ENCODE data around the gene C12orf57.

C12orf57 gene

DNA sequence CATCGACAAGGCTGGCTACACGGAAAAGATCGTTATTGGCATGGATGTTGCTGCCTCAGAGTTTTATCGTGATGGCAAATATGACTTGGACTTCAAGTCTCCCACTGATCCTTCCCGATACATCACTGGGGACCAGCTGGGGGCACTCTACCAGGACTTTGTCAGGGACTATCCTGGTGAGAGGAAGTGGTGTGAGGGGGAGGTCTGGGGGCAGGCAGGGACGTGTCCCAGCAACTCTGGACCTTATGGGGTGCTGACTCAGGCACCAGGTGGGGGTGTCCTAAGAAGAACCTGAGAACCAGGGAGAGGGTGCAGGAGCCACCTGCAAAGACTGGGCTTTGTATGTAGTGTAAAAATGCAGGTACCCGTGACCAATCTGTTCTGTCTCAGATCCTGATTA lies 24.2 kb upstream of the C12orf57 start:
- DNase-seq: no peak

DNA sequence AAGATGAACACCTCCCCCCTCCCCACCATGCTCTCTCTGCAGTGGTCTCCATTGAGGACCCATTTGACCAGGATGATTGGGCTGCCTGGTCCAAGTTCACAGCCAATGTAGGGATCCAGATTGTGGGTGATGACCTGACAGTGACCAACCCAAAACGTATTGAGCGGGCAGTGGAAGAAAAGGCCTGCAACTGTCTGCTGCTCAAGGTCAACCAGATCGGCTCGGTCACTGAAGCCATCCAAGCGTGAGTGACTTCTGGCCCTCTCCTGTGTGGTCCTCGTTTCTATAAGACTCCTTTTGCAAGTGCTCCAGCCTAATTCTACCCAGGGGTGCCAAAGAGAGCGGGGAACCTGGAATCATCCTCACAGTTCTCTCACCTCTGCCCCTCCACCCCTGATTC lies 22.3 kb upstream of the C12orf57 start:
- DNase-seq: no peak

DNA sequence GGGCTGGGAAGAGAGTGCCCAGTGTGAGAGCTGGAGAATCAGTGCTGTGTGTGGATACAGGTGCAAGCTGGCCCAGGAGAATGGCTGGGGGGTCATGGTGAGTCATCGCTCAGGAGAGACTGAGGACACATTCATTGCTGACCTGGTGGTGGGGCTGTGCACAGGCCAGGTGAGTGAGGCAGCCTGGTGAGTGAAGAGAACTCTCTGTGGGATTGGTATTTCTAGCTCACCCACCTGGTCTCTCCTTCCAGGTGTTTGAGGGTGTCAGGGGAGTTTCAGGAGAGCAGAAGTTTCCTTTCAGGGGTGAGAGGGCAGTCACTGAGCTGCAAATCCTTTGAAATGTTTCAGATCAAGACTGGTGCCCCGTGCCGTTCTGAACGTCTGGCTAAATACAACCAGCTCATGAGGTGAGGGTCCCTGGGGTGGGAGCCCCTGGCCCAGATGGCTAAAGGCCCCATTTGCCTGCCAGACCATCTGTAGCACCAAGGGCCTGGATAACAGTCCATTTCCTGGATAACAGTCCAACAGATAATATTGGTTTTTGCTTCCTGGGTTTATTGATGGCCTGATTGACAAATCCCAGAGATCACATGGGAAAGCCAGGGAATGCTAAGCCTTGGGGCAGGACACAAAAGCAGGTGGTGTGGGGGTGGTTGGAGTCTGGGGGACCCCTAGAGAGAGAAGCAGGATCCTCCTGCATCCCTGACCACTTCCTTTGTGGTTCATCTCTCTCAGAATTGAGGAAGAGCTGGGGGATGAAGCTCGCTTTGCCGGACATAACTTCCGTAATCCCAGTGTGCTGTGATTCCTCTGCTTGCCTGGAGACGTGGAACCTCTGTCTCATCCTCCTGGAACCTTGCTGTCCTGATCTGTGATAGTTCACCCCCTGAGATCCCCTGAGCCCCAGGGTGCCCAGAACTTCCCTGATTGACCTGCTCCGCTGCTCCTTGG lies 21.6 kb upstream of the C12orf57 start:
- no peak for DNase-seq

DNA sequence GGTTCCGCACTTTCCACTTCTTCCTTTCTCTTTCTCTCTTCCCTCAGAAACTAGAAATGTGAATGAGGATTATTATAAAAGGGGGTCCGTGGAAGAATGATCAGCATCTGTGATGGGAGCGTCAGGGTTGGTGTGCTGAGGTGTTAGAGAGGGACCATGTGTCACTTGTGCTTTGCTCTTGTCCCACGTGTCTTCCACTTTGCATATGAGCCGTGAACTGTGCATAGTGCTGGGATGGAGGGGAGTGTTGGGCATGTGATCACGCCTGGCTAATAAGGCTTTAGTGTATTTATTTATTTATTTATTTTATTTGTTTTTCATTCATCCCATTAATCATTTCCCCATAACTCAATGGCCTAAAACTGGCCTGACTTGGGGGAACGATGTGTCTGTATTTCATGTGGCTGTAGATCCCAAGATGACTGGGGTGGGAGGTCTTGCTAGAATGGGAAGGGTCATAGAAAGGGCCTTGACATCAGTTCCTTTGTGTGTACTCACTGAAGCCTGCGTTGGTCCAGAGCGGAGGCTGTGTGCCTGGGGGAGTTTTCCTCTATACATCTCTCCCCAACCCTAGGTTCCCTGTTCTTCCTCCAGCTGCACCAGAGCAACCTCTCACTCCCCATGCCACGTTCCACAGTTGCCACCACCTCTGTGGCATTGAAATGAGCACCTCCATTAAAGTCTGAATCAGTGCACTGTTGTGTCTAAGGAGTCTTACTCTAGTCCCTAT lies 20.7 kb upstream of the C12orf57 start:
- no peak for DNase-seq

DNA sequence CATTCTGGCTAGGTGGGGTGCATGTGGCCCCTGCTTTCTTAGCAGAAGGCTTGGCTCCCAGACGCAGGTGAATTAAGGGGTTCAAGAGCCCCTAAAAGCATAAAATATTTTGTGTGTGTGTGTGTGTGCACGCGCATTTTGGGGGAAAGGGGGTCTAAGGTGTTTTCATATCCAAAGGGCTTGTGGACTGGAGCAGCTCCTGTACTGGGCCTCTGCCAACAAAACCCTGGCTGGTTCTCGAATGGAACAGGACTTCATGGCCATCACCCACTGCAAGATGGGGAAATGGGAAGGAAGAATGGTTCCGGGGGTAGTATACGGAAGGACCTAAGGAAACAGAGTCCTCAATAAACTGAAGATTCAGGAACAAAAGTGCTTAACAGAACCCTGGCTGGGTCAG lies 20.0 kb upstream of the C12orf57 start:
- no peak for DNase-seq

DNA sequence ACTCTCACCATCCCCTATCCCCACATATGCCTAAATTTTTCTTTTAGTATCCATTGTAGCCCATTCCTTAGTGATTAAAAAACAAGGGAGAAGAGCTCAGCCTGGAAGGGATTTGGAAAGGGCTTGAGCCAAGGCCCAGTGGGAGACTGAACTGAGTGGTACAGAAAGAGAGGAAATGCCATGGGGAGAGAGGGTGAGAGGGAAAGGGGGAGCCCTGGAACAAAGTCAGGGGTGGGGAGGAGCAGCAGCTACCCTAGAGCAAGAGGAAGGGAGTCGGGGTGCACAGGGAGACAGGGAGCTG lies 18.6 kb upstream of the C12orf57 start:
- no peak for DNase-seq

DNA sequence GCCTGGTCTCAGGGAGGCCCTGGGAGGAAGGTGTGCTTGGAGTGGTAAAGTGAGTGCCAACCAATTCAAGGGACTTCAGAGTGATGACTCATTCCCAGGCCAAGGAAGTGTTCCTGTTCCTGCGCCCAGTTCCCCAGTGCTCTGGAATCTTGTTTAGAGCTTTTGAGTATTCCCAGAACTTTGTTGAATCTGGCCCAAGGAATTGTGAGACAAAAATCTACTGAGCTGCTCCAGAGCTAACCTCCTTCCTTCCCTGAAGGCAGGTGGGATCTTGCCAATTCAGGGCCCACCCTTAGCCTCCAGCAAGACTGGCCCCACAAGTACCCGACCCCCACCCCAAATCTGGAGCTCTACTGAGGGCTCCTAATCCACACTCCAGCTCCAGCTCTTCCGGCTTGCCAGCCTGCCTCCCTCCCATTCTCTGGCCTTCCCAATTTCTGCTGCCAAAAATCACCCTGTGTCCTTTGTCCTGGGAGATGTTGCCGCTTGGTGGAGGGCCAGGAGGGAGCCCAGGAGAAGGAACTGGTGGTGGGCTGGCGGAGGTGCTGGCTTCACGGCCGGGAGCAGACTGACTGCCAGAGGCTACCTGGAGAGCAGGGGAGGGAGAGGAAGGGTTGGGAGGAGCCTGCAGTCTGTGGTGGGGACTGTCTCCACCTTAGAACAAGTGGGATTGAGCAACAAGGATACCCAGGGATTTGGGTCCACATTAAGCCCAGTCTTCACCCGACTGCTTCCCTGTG lies 18.1 kb upstream of the C12orf57 start:
- DNase-seq: no peak

DNA sequence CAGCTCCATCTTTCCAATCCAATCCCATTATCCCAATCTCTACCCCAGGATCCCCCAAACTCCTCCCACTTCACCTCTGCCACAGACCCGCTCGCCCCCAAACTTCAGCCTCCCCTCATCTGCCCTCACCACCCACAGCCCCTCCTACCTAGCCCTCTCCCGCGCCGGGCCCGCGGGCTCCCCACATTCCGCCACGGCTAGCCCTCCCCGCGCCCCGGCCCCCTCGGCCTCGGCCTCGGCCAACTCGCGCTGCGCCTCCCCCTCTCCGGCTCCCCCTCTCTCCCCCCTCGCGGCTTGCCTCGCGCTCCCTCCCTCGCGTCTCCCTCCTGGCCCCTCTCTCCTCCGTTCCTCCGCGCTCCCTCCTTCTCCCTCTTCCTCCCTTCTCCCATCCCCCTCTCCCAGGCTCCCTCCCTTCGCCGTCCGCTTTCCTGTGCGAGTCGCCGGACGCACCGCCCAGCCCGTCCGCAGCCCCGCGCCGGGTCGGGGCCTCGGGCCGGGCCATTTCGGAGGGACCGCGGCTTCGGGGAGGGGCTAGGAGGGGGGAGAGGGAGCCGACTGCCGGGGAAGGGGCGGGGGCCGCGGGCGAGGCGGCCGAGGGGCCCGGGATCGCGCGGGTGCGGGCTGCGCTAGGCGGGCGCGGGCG lies 16.3 kb upstream of the C12orf57 start, which contains the start of gene ATN1:
TSS of gene ATN1 (plus strand) at position 581 of the 643 bp plus-strand sequence. CDS start 6,043 bp downstream, outside the sequence.
- DNase-seq: peak; percentile 53

DNA sequence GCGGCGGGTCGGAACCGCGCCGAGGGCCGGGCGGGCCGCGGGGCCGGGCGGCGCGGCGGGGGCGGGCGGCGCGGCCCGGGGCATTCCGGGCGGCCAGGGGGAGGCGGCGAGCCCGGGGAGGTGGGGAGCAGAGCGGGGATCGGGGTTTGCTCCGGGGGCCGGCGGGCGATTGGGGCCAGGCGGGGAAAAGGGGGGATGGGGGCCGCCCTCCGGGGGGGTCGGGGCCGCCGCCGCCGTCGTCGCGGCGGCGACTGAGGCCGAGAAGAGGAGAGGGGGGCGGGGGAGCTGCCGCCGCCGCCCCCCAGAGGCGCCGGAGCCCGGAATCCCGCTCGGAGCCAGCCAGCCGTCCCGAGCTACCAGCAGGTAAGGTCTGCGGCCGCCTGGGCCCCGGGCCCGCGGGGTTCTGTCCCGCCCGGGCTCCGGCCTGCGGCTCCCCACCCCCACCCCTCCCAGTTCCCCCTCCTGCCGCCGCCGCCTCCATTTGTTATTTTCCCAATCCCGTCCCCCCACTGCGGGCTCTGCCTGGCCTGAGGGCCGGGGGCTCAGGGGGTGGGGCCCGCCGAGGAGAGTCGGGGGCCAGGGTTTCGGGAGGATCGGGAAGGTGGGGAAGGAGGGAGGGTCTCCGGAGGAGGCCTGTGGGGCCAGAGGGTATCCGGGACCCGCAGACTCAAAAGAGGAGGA lies 15.7 kb upstream of the C12orf57 start:
- DNase-seq: no peak

DNA sequence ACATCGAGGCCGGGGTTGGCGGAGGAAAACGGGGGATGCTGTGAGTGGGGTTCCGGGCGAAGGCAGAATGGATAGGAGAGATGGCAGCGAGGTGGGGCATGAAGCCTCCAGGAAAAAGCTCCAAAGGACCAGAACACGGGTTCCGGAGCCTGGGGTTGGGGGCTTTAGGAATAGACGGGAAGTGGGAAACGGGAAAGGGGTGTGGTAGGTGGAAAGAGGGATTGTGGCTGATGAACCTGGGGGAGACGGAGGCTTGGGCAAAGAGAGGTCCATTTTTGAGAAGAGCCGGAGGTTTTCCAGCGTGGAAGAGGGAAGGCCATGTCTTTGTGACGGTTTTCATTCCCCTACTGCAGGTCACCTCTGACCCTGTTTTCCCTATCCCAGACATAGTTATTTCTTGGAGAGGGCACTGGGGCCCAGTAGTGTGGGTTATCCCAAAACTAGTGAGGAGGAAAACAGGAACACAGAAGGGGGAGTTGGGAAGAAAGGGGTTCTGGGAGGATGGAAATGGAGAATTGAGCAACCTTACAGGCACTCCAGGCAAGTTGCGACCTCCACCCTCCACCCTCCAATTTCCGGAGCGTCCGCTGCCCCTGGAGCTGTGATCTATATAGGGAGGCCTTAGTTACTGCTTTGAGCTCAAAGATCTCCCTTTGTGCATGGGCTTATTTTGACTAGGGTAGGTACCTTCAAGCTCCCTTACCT lies 15.0 kb upstream of the C12orf57 start:
- DNase-seq: no peak

DNA sequence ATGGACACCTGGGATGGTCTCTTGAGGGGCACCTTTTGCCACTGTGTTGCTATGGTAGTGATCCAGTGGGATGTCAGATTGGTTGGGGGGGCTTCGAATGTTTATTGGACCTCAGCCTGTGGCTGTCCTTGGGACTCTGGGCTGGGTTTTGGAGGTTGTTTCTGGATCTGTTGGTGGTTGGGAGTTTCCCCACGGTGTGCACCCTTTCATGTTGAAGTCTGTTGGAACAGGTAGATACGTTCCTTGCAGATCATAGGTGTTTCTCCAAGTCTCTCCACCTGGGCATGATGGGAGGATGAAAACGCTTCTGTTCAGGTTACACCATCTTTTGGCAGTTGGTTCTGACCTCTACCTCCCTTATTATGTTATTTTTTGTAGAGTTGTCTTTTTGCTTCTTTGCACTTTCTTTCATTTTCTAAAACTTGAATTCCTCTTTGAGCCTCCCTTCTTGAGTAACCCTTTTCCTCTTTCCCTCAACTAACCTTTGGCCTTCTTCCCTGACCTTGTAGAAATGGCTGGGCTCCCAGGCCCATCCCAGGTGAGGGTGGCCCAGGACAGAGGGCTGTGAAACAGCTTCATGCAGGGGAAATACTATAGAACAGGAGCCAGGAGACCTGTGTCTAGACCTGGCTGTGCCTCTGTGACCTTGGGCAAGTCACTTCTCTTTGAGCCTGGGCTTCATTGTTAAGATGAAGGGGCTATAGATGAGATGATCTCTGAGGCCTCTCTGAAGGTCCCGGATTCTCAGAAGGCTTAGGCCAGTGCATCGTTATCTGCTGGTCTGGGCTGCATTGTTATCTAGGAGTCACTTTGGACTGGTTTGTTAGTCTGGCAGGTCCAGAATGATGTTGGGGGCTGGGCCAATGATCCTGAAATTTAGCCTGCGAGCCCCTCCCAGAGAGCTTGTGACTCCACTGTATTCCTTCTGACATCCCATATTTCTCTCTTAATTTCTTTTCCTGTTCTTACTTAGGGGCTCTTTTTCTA lies 14.1 kb upstream of the C12orf57 start:
- no peak for DNase-seq

DNA sequence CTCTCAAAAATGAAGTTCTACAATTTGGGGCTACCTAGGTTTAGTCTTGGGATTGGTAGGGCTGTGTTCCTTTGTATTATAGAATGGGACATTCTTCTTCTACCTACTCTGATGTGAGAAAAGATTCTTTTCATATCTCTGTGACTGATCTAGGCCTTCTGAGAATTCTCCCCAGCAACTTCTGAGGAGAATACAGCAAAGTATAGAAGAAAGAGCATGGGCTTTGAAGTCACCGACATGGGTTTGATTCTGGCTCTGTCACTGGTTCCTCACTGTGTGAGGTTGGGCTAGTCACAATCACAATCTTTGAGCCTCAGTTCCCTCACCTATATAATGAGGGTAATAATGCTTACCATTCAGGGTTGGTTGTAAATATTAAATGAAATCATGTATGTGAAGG lies 11.1 kb upstream of the C12orf57 start:
- no peak for DNase-seq

DNA sequence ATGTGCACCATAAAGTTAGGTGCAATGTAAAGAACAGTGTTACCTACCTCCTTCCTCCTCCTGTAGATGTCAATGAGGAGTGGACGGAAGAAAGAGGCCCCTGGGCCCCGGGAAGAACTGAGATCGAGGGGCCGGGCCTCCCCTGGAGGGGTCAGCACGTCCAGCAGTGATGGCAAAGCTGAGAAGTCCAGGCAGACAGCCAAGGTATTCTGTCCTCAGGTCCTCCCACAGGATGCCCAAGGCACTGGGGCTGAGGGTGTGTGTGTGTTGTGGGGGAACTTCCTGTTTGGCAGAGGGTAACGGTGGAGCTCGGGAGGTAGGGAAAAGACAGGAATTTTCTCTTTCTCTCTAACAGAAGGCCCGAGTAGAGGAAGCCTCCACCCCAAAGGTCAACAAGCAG lies 9.7 kb upstream of the C12orf57 start:
- DNase-seq: no peak

DNA sequence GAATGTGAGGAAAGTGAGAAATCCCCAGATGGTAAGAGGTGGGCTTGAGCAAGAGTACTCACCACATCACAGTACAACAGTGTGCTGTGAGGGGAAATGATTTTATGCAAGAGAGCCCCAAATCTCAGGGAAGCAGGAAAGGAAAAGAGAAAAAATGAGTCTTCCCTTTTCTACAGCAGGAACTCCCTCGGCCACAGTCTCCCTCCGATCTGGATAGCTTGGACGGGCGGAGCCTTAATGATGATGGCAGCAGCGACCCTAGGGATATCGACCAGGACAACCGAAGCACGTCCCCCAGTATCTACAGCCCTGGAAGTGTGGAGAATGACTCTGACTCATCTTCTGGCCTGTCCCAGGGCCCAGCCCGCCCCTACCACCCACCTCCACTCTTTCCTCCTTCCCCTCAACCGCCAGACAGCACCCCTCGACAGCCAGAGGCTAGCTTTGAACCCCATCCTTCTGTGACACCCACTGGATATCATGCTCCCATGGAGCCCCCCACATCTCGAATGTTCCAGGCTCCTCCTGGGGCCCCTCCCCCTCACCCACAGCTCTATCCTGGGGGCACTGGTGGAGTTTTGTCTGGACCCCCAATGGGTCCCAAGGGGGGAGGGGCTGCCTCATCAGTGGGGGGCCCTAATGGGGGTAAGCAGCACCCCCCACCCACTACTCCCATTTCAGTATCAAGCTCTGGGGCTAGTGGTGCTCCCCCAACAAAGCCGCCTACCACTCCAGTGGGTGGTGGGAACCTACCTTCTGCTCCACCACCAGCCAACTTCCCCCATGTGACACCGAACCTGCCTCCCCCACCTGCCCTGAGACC lies 8.2 kb upstream of the C12orf57 start:
- no peak for DNase-seq

DNA sequence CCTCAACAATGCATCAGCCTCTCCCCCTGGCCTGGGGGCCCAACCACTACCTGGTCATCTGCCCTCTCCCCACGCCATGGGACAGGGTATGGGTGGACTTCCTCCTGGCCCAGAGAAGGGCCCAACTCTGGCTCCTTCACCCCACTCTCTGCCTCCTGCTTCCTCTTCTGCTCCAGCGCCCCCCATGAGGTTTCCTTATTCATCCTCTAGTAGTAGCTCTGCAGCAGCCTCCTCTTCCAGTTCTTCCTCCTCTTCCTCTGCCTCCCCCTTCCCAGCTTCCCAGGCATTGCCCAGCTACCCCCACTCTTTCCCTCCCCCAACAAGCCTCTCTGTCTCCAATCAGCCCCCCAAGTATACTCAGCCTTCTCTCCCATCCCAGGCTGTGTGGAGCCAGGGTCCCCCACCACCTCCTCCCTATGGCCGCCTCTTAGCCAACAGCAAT lies 7.6 kb upstream of the C12orf57 start:
- DNase-seq: no peak

DNA sequence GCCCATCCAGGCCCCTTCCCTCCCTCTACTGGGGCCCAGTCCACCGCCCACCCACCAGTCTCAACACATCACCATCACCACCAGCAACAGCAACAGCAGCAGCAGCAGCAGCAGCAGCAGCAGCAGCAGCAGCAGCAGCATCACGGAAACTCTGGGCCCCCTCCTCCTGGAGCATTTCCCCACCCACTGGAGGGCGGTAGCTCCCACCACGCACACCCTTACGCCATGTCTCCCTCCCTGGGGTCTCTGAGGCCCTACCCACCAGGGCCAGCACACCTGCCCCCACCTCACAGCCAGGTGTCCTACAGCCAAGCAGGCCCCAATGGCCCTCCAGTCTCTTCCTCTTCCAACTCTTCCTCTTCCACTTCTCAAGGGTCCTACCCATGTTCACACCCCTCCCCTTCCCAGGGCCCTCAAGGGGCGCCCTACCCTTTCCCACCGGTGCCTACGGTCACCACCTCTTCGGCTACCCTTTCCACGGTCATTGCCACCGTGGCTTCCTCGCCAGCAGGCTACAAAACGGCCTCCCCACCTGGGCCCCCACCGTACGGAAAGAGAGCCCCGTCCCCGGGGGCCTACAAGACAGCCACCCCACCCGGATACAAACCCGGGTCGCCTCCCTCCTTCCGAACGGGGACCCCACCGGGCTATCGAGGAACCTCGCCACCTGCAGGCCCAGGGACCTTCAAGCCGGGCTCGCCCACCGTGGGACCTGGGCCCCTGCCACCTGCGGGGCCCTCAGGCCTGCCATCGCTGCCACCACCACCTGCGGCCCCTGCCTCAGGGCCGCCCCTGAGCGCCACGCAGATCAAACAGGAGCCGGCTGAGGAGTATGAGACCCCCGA lies 7.0 kb upstream of the C12orf57 start:
- DNase-seq: peak; percentile 69

DNA sequence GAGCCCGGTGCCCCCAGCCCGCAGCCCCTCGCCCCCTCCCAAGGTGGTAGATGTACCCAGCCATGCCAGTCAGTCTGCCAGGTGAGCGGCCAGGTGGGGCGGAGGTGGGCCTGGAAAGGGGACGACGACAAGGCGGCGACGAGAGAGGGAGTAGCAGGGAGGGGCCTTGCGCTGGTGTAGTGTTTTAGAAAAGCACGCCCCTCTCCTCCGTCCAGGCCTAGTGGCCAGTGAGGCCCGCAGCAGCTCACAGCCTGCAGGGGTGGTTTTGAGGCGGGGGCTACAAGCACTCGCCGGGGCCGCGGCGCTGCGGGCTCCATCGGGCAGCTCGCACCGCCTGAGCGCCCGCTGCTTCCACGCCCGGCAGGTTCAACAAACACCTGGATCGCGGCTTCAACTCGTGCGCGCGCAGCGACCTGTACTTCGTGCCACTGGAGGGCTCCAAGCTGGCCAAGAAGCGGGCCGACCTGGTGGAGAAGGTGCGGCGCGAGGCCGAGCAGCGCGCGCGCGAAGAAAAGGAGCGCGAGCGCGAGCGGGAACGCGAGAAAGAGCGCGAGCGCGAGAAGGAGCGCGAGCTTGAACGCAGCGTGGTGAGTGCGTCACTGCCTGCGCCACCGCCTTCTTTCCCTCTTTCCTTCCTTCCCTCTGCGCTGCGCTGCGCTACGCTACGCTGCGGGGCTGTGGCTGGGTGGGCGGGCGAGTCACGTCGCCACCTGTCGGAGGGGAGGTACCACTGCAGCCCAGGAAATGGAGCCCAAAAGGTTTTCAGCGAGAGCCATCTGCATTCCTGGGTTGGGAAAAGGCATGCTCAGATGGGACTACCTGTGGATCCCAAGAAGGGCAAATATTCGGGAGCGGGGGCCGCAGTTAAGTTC lies 6.1 kb upstream of the C12orf57 start:
- DNase-seq: peak; percentile 93

Measured in stimulated activated CD4-positive, alpha-beta T cell treated with anti-CD3 and anti-CD28 coated beads, Interleukin-4, amount 100 ng/mL, for 24 hours (primary cell).